Pancreas (tissue), 10 donors: Measurements from ENCODE around the gene BAG1. TPM values are rescaled to one million over a fixed set of nuclear protein-coding genes. Genes with fewer than 3 reads are reported as not detected.

Experiments used
- ATAC-seq, 4 donors: fragments of 200-7000 bp; cut with Tn5 transposase; one replicate each; pipeline versions ENCODE4 v1.8.0 to v1.9.1; 2020; ENCODE audit warnings: mild to moderate bottlenecking in 4 of 4, moderate library complexity in 4 of 4
- DNase-seq, 6 donors: peaks; one replicate each; pipeline ENCODE4 v3.0.0-alpha.2; 2020
- FAIRE-seq: peaks from 2 replicates; lab custom pipeline; 2012; peaks lifted over from hg19 to GRCh38; lab: Jason Lieb, UNC
- H3K27ac ChIP-seq, 4 donors: fragments of 200-600 bp; sonication (generic); 1 replicate in 3 of 4; 2 replicates in 1 of 4; pipeline versions ENCODE4 v1.5.0 to v1.8.0; 2020
- H3K27me3 ChIP-seq, 4 donors: fragments of 200-600 bp; one replicate each; pipeline ENCODE4 v1.8.0; 2021
- H3K36me3 ChIP-seq, 3 donors: fragments of 200-600 bp; sonication (generic) in 1 of 3; one replicate each; pipeline versions ENCODE4 v1.5.0 to v1.8.0; 2020 to 2021
- H3K4me1 ChIP-seq, 3 donors: fragments of 200-600 bp; one replicate each; pipeline ENCODE4 v1.8.0; 2021
- H3K4me3 ChIP-seq, 4 donors: fragments of 200-600 bp; sonication (generic) in 2 of 4; one replicate each; pipeline versions ENCODE4 v1.5.0 to v1.8.0; 2020 to 2021
- H3K9me3 ChIP-seq, 4 donors: fragments of 200-600 bp; one replicate each; pipeline ENCODE4 v1.8.0; 2021
- WGBS, 2 donors: extraction: QIAGEN DNeasy Blood & Tissue Kit; methylation state at CpG; one replicate each; pipeline ENCODE4 v1.1.7; 2013; 5-methylcytosine and 5-hydroxymethylcytosine counted together
- intact Hi-C, 3 donors: fragments of 100-400 bp; cut with DNase I; formaldehyde crosslinking; loops; one replicate each; pipeline versions ENCODE4 v1.11.1 to v1.14.2; 2022
- polyA plus RNA-seq, 2 donors: library from polyadenylated mRNA; stranded (reverse); fragments of 200-250 nt; gene quantifications; one replicate each; pipeline ENCODE4 v1.2.3, GENCODE V29; 2013
- total RNA-seq, 6 donors: library from RNA; stranded (reverse); fragmentation: NEBNext Ultra II Directional in 4 of 6; extraction: Animal tissue kit (Norgen Biotek cat#: 25700) in 4 of 6; gene quantifications; one replicate each; pipeline versions ENCODE4 v1.2.1 to v1.2.4, GENCODE V29; 2021 to 2023
- TF ChIP-seq, protein P1 (sequence below), 4 donors: fragments of 200-600 bp; sonication (generic) in 3 of 4; IDR thresholded peaks; one replicate each; pipeline versions ENCODE4 v1.5.0 to v1.8.0; 2021; ENCODE audit warnings: antibody characterized with exemption in 4 of 4
- donor health status: healthy with polysubstance abuse.
- donor health status: DM: no; HTN: no; CAD: no; lungs with moderate emphysema.
- donor health status: DM: no; HTN: no; CAD: no.
- donor health status: control.
- donor health status: control.
- donor health status: Bipolar disorder and iron deficiency.
- donor health status: DM: yes; HTN: yes; CAD: no.
- donor health status: DM: no; HTN: no; CAD: no.
- donor health status: DM: no; HTN: no; CAD: no.
- donor health status: DM: yes; HTN: yes; CAD: no.

The BAG1 gene
- total and polyA plus RNA-seq, 8 donors = 38.2 to 99.6 (median 53.3) TPM

DNA sequence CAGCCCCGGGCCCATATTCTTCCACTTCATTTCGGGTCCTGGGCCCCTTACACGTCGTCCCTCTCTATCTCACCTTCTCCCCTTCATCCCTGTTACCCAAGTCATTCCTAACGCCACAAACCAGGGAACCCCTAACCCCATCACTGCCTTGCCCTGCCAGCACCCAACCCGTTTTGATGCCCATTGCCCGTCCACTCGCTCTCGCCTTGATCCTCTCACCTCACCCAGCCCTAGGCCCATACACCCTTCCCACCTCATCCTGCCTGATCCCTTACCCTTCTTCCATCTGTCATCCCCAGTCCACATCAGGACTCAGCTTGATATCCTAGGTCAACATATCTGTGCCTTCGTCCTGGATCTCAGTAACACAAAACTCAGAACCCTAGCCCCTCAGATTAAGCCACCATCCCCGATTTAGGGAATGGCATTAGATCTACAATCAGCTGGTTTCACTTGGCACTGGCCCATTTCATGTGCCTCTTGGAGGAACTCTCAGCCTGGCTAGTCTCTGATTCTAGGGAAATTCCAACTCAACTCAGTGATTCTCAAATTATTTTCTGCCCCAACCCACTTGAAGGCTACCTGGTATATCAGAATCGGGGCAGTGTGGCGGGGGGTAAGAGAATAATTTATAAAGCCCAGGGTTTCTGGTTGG lies 830 bp upstream of the BAG1 start:
- Histone ChIP-seq H3K4me1 (peaks cover 0 to 14% (median 5%) of the 10 kb centered on the region in 3 donors), H3K9me3 (no peaks in the 10 kb centered on the region), H3K4me3 (peak overlapping the region; percentile 31 to 78 (median 62)), H3K27me3 (no peaks in the 10 kb centered on the region), H3K36me3 (peaks cover 0 to 41% (median 5%) of the 10 kb centered on the region in 3 donors), H3K27ac (peak overlapping the region in 3 of 4 donors; percentile 59 to 84 (median 67))
- TF ChIP-seq, protein P1, sequence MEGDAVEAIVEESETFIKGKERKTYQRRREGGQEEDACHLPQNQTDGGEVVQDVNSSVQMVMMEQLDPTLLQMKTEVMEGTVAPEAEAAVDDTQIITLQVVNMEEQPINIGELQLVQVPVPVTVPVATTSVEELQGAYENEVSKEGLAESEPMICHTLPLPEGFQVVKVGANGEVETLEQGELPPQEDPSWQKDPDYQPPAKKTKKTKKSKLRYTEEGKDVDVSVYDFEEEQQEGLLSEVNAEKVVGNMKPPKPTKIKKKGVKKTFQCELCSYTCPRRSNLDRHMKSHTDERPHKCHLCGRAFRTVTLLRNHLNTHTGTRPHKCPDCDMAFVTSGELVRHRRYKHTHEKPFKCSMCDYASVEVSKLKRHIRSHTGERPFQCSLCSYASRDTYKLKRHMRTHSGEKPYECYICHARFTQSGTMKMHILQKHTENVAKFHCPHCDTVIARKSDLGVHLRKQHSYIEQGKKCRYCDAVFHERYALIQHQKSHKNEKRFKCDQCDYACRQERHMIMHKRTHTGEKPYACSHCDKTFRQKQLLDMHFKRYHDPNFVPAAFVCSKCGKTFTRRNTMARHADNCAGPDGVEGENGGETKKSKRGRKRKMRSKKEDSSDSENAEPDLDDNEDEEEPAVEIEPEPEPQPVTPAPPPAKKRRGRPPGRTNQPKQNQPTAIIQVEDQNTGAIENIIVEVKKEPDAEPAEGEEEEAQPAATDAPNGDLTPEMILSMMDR (IDR thresholded peaks at IDR 0.05) = no peak
- intact Hi-C loops = no loop called here
- FAIRE-seq (no peak), ATAC-seq (no peak), DNase-seq (peak in 2 of 6 donors; percentile 20 to 28)
- 16 to 20% methylated on average over 13 of the region's 13 CpGs for WGBS, 2 donors

DNA sequence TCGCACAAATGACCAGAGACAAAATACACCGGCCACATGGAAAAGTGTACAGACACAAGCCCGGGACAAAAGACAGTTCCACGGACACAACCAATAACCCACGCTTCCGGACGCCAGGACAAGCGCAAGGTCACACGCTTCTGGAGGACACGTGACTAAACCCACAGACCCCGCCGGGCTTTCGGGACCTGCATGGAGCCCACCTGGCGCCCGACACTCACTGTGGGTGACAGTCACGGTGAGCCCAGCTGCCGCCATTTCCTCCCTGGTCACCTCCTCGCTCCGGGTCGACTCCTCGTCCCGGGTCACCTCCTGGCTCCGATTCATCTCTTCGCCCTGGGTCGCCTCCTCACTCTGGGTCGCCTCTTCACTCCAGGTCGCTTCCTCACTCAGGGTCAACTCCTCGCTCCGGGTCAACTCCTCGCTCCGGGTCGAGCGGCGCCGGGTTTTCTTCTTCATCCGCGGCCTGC lies 470 bp downstream of the BAG1 start:
- DNase-seq (peak in 4 of 6 donors; percentile 45 to 84 (median 68)), ATAC-seq (peak; percentile 7 to 23 (median 10)), FAIRE-seq (no peak)
- H3K27ac ChIP-seq = peak overlapping the region; percentile 72 to 89 (median 80)
- H3K27me3 ChIP-seq = no peaks in the 10 kb centered on the region
- TF ChIP-seq, protein P1 (IDR thresholded peaks at IDR 0.05) = no peak
- WGBS, 2 donors = 0 to 1% methylated on average over 37 of the region's 37 CpGs
- H3K9me3 ChIP-seq = no peaks in the 10 kb centered on the region
- H3K4me3 ChIP-seq = peak overlapping the region; percentile 72 to 93 (median 84)
- intact Hi-C loops = no loop called here
- peaks cover 0 to 14% (median 5%) of the 10 kb centered on the region in 3 donors for H3K4me1 ChIP-seq
- peaks cover 5 to 37% (median 9%) of the 10 kb centered on the region in 3 donors for H3K36me3 ChIP-seq

- H3K4me1 ChIP-seq = peaks cover 0 to 14% (median 5%) of the 10 kb centered on the region in 3 donors
- DNase-seq (peak in 2 of 6 donors; percentile 8 to 38), ATAC-seq (peak; percentile 2 to 5 (median 4)), FAIRE-seq (no peak)
- TF ChIP-seq, protein P1 (IDR thresholded peaks at IDR 0.05) = no peak
- H3K27ac ChIP-seq = peak overlapping the region in 2 of 4 donors; percentile 84 to 89
- no peaks in the 10 kb centered on the region for H3K27me3 ChIP-seq
- peak overlapping the region; percentile 72 to 93 (median 84) for H3K4me3 ChIP-seq
- 7 to 8% methylated on average over 25 of the region's 25 CpGs for WGBS, 2 donors
- peaks cover 5 to 37% (median 12%) of the 10 kb centered on the region in 3 donors for H3K36me3 ChIP-seq
- intact Hi-C loops = no loop called here
- no peaks in the 10 kb centered on the region for H3K9me3 ChIP-seq
These were observed 1.1 kb downstream of the BAG1 start for GRCh38 chr9:33263131-33264002.

- Histone ChIP-seq H3K27ac (no peak overlapping the region), H3K4me3 (no peak overlapping the region), H3K9me3 (no peaks in the 10 kb centered on the region), H3K4me1 (peaks cover 0 to 6% (median under 1%) of the 10 kb centered on the region in 3 donors), H3K27me3 (no peaks in the 10 kb centered on the region), H3K36me3 (peaks cover 9 to 54% (median 24%) of the 10 kb centered on the region in 3 donors)
- DNase-seq = no peak
- FAIRE-seq = no peak
- WGBS, 2 donors = 70 to 95% methylated on average over 1 of the region's 1 CpG
- ATAC-seq = no peak
- TF ChIP-seq, protein P1 (IDR thresholded peaks at IDR 0.05) = no peak
- intact Hi-C loops = no loop called here
These were observed 4.1 kb downstream of the BAG1 start for GRCh38 chr9:33260372-33260771.
